RWPE2 (cell line): Measurements from ENCODE around the gene ATP10B.
A peak's percentile ranks its signal among the peaks of the same experiment; 100 is the strongest.
"Not testable (repeated sequence)": the region's sequence is repeated elsewhere in the genome, so short reads cannot be mapped to it uniquely, and the experiment has no call there.

Source experiments
- ATAC-seq: fragments of 200-7000 bp; cut with Tn5 transposase; 3 replicates; pipeline ENCODE4 v1.9.1; 2021; ENCODE audit warnings: low read depth
- DNase-seq: peaks from one replicate; pipeline ENCODE4 v3.0.0-alpha.2; 2020; ENCODE audit warnings: low spot score
- H3K27ac ChIP-seq: fragments of 450-650 bp; 2 replicates; pipeline ENCODE4 v1.5.1; 2017; ENCODE audit warnings: mild to moderate bottlenecking; ENCODE audit not compliant: poor library complexity, severe bottlenecking
- H3K27me3 ChIP-seq: fragments of 250-450 bp; sonication (Bioruptor Pico); 2 replicates; pipeline ENCODE4 v1.5.1; 2021; ENCODE audit warnings: mild to moderate bottlenecking, moderate library complexity; ENCODE audit not compliant: insufficient read depth, poor library complexity, severe bottlenecking
- H3K36me3 ChIP-seq: fragments of 250-450 bp; sonication (Bioruptor Pico); 2 replicates; pipeline ENCODE4 v1.5.1; 2020; ENCODE audit warnings: low read depth, mild to moderate bottlenecking, moderate library complexity
- H3K4me1 ChIP-seq: fragments of 250-450 bp; sonication (Bioruptor Pico); 2 replicates; pipeline ENCODE4 v1.5.1; 2021; ENCODE audit warnings: mild to moderate bottlenecking, moderate library complexity; ENCODE audit not compliant: insufficient read depth, poor library complexity, severe bottlenecking
- H3K4me3 ChIP-seq: fragments of 250-450 bp; sonication (Bioruptor Pico); 2 replicates; pipeline ENCODE4 v1.5.1; 2021; ENCODE audit warnings: mild to moderate bottlenecking, moderate library complexity; ENCODE audit not compliant: severe bottlenecking
- H3K9me3 ChIP-seq: fragments of 250-450 bp; sonication (Bioruptor Pico); 2 replicates; pipeline ENCODE4 v1.5.1; 2021; ENCODE audit warnings: mild to moderate bottlenecking, moderate library complexity; ENCODE audit not compliant: severe bottlenecking
- TF ChIP-seq, protein P1 (sequence below): fragments of 450-650 bp; IDR thresholded peaks from one replicate; pipeline ENCODE4 v1.5.1; 2017; ENCODE audit warnings: mild to moderate bottlenecking, moderate library complexity; ENCODE audit not compliant: poor library complexity, severe bottlenecking

ATP10B gene

DNA sequence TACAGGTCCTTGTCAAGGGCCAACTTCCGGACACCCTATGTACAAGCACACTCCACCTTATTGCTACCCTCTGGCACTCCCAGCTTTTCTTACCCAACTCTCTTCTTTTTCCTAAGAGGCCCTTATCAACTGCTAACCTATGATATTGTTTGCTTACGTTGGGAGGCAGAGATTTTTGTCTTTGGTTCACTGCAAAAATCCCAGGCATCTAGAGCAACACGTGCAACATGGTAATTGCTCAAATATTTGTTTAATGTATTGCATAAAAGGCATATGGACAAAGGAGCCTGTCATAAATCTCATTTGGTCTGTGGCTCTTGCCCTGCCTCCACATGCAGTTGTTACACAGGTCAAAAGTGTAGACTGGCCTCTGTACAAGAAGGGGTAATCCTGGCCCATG, 35.8 kb upstream of the ATP10B start:
- Histone ChIP-seq H3K9me3 (no peaks in the 10 kb centered on the region), H3K27ac (no peak overlapping the region), H3K27me3 (no peaks in the 10 kb centered on the region), H3K36me3 (no peaks in the 10 kb centered on the region), H3K4me1 (peaks cover 5% of the 10 kb centered on the region), H3K4me3 (no peak overlapping the region)
- ATAC-seq = peak; percentile 84
- TF ChIP-seq, protein P1, sequence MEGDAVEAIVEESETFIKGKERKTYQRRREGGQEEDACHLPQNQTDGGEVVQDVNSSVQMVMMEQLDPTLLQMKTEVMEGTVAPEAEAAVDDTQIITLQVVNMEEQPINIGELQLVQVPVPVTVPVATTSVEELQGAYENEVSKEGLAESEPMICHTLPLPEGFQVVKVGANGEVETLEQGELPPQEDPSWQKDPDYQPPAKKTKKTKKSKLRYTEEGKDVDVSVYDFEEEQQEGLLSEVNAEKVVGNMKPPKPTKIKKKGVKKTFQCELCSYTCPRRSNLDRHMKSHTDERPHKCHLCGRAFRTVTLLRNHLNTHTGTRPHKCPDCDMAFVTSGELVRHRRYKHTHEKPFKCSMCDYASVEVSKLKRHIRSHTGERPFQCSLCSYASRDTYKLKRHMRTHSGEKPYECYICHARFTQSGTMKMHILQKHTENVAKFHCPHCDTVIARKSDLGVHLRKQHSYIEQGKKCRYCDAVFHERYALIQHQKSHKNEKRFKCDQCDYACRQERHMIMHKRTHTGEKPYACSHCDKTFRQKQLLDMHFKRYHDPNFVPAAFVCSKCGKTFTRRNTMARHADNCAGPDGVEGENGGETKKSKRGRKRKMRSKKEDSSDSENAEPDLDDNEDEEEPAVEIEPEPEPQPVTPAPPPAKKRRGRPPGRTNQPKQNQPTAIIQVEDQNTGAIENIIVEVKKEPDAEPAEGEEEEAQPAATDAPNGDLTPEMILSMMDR = no peak
- no peak for DNase-seq

DNA sequence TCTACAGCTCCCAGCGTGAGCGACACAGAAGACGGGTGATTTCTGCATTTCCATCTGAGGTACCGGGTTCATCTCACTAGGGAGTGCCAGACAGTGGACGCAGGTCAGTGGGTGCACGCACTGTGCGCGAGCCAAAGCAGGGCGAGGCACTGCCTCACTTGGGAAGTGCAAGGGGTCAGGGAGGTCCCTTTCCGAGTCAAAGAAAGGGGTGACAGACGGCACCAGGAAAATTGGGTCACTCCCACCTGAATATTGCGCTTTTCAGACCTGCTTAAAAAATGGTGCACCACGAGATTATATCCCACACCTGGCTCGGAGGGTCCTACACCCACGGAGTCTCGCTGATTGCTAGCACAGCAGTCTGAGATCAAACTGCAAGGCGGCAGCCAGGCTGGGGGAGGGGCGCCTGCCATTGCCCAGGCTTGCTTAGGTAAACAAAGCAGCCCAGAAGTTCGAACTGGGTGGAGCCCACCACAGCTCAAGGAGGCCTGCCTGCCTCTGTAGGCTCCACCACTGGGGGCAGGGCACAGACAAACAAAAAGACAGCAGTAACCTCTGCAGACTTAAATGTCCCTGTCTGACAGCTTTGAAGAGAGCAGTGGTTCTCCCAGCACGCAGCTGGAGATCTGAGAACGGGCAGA, 21.7 kb upstream of the ATP10B start:
- H3K9me3 ChIP-seq, H3K27me3 ChIP-seq, H3K27ac ChIP-seq, H3K4me1 ChIP-seq, DNase-seq, H3K36me3 ChIP-seq, H3K4me3 ChIP-seq, ATAC-seq: not testable (repeated sequence)

DNA sequence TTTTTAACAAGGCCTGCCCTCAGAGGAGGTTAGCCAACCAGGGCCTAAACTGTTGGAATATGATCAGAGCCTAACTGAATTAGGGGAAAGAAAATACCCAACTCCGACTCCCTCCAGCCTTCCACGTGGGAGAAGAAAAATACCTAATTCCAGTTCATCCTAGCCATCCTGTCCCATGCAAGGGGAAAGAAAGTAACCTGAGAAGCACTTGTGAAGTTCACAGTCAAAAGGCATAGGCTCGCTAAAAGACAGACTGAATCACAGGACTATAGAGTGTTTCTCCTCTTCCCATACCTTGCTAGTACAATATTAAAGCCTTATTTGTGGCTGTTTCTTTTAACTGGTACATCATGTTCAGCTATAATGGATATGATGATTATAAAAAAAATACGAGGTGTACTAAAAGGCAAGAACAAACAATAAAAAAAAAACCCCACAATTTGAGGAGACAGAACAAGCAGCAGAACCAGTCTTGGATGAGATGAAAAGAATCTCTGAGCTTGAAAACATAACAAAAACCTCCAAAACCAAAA, 18.0 kb upstream of the ATP10B start:
- Histone ChIP-seq H3K4me1 (no peaks in the 10 kb centered on the region), H3K36me3 (no peaks in the 10 kb centered on the region), H3K27ac (no peak overlapping the region), H3K9me3 (no peaks in the 10 kb centered on the region), H3K4me3 (no peak overlapping the region), H3K27me3 (no peaks in the 10 kb centered on the region)
- ATAC-seq (0 out of 3 replicates have a peak, but pooled peaks have one; percentile 38), DNase-seq (no peak)
- TF ChIP-seq, protein P1 = no peak

DNA sequence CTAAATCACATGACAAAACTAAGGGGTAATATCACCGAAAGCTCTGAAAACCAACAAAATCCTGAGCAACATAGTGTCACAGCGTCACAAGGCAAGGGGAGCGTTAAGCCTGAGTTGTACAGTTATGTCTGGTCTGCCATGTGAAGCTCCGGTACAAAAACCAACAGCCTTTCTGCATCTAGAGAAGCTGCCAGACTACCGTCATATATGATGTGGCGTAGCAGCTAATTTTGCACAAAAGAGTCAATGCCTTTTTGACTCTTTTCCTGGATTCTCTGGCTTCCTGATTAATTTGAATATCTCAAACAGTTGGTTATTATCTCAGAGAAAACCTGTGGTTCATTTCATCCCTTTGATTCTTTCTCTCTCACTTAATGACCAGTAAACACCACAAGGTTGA, 16.0 kb upstream of the ATP10B start:
- H3K9me3 ChIP-seq = no peaks in the 10 kb centered on the region
- H3K27ac ChIP-seq = no peak overlapping the region
- ATAC-seq (no peak), DNase-seq (no peak)
- TF ChIP-seq, protein P1 = no peak
- no peak overlapping the region for H3K4me3 ChIP-seq
- no peaks in the 10 kb centered on the region for H3K4me1 ChIP-seq
- H3K27me3 ChIP-seq = no peaks in the 10 kb centered on the region
- no peaks in the 10 kb centered on the region for H3K36me3 ChIP-seq

DNA sequence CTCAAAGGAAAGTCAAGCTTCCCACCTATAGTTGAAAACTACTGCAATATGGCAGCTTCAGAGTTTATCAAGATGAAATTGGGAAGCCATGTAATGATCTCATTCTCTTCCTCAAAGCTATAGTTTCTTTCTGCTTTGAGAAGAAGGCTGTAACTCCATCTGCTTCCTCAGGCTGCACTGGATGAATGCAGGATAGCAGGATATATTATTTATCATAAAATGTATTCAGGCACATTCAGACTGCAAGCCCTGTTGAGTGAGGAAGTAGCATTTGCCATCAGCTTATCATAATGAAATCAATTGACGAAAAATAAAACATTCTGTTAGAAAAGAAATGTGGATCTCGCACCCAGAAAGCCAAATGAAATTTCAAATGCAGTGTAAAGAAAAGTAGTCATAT, 560 bp downstream of the ATP10B start:
- H3K27me3 ChIP-seq = no peaks in the 10 kb centered on the region
- DNase-seq = no peak
- no peak for ATAC-seq
- H3K36me3 ChIP-seq = no peaks in the 10 kb centered on the region
- no peaks in the 10 kb centered on the region for H3K9me3 ChIP-seq
- no peaks in the 10 kb centered on the region for H3K4me1 ChIP-seq
- H3K4me3 ChIP-seq = no peak overlapping the region
- H3K27ac ChIP-seq = no peak overlapping the region
- TF ChIP-seq, protein P1 = no peak
